Tibial nerve (tissue), 4 donors: ENCODE data around the gene ELMO1.

Experiments
- EP300 ChIP-seq, 2 donors: sonication (generic); formaldehyde crosslinking; IDR thresholded peaks; one replicate each; pipeline ENCODE4 v1.6.1; 2017; ENCODE audit warnings: antibody characterized with exemption in 2 of 2, mild to moderate bottlenecking in 1 of 2
- POLR2A ChIP-seq, 2 donors: fragments of 450-650 bp; IDR thresholded peaks; one replicate each; pipeline ENCODE4 v1.6.1; 2017; ENCODE audit warnings: antibody characterized with exemption in 2 of 2, mild to moderate bottlenecking in 2 of 2, moderate library complexity in 2 of 2
- TF ChIP-seq, protein P1 (sequence below), 5 experiments: fragments of 200-600 bp in 3 of 5; fragments of 450-650 bp in 2 of 5; sonication (generic) in 3 of 5; IDR thresholded peaks; one replicate each; pipeline ENCODE4 v1.5.1; 2016 to 2019; ENCODE audit warnings: antibody characterized with exemption in 5 of 5, mild to moderate bottlenecking in 3 of 5, moderate library complexity in 2 of 5

GRCh38 chr7:37045681-37046179, 402.9 kb downstream of the ELMO1 start:
- TF ChIP-seq, protein P1, sequence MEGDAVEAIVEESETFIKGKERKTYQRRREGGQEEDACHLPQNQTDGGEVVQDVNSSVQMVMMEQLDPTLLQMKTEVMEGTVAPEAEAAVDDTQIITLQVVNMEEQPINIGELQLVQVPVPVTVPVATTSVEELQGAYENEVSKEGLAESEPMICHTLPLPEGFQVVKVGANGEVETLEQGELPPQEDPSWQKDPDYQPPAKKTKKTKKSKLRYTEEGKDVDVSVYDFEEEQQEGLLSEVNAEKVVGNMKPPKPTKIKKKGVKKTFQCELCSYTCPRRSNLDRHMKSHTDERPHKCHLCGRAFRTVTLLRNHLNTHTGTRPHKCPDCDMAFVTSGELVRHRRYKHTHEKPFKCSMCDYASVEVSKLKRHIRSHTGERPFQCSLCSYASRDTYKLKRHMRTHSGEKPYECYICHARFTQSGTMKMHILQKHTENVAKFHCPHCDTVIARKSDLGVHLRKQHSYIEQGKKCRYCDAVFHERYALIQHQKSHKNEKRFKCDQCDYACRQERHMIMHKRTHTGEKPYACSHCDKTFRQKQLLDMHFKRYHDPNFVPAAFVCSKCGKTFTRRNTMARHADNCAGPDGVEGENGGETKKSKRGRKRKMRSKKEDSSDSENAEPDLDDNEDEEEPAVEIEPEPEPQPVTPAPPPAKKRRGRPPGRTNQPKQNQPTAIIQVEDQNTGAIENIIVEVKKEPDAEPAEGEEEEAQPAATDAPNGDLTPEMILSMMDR (IDR thresholded peaks at IDR 0.05), result no peak
- no peak for TF ChIP-seq POLR2A (IDR thresholded peaks at IDR 0.05)
- no peak for TF ChIP-seq EP300 (IDR thresholded peaks at IDR 0.05)
